GM18505 (cell line): ENCODE results near the gene CCDC28B.

Experiments used
- ATAC-seq: cut with Tn5 transposase; IDR thresholded peaks from one replicate; pipeline ENCODE4 v1.9.1; 2021; ENCODE audit not compliant: unreplicated experiment
- POLR2A ChIP-seq: IDR thresholded peaks from 4 replicates; pipeline ENCODE4 v1.6.1; 2011; ENCODE audit warnings: borderline replicate concordance; ENCODE audit not compliant: insufficient read depth, insufficient read length; ENCODE audit errors: extremely low read depth

CCDC28B gene

GRCh38 chr1:32220746-32221580, 20.6 kb downstream of the CCDC28B start:
- no peak for TF ChIP-seq POLR2A
- ATAC-seq = no peak

- no peak for ATAC-seq
- TF ChIP-seq POLR2A = no peak
These were observed 21.2 kb downstream of the CCDC28B start for GRCh38 chr1:32221581-32221979.

GRCh38 chr1:32221980-32222755, 21.8 kb downstream of the CCDC28B start, which contains the start of the genes EIF3I and TMEM234:
Gene EIF3I, plus strand, starts transcription at chr1:32222407. Its CDS starts 35 bp downstream, at chr1:32222442.
Gene TMEM234, minus strand, starts transcription at chr1:32222353. Its CDS starts 31 bp downstream, at chr1:32222322.
- ATAC-seq = peak; percentile 84

GRCh38 chr1:32223683-32224082, 23.3 kb downstream of the CCDC28B start:
- no peak for ATAC-seq

More at GRCh38 chr1:32221980-32222755, 21.8 kb downstream of the CCDC28B start, which contains the start of the genes EIF3I and TMEM234:
- TF ChIP-seq POLR2A = peak; percentile 85

GRCh38 chr1:32224285-32224684, 23.9 kb downstream of the CCDC28B start:
- no peak for ATAC-seq
- no peak for TF ChIP-seq POLR2A

More at GRCh38 chr1:32223683-32224082, 23.3 kb downstream of the CCDC28B start:
- TF ChIP-seq POLR2A = no peak

- no peak for ATAC-seq
- TF ChIP-seq POLR2A = no peak
These were observed 28.4 kb downstream of the CCDC28B start for GRCh38 chr1:32228771-32229170.

- no peak for TF ChIP-seq POLR2A
- ATAC-seq = no peak
These were observed 31.5 kb downstream of the CCDC28B start for GRCh38 chr1:32231843-32232432.

GRCh38 chr1:32232558-32233304, 32.3 kb downstream of the CCDC28B start:
- no peak for TF ChIP-seq POLR2A
- no peak for ATAC-seq

- ATAC-seq = no peak
These were observed 34.4 kb downstream of the CCDC28B start for GRCh38 chr1:32234792-32235191.

GRCh38 chr1:32239337-32239736, 38.9 kb downstream of the CCDC28B start:
- no peak for ATAC-seq
- TF ChIP-seq POLR2A = no peak

More at GRCh38 chr1:32234792-32235191, 34.4 kb downstream of the CCDC28B start:
- no peak for TF ChIP-seq POLR2A

- no peak for ATAC-seq
- no peak for TF ChIP-seq POLR2A
These were observed 39.4 kb downstream of the CCDC28B start for GRCh38 chr1:32239790-32240139.

- ATAC-seq = no peak
- TF ChIP-seq POLR2A = peak; percentile 20
These were observed 40.0 kb downstream of the CCDC28B start for GRCh38 chr1:32240140-32240951.
